ENCODE measurements around the gene PRDM12. TPM values are rescaled to one million over a fixed set of nuclear protein-coding genes. Genes with fewer than 3 reads are reported as not detected.

Gene PRDM12
- polyA plus RNA-seq, 1 donor (not counting 4 experiments of a cell fraction or from before 2014, with no cell fraction given) = not detected

DNA sequence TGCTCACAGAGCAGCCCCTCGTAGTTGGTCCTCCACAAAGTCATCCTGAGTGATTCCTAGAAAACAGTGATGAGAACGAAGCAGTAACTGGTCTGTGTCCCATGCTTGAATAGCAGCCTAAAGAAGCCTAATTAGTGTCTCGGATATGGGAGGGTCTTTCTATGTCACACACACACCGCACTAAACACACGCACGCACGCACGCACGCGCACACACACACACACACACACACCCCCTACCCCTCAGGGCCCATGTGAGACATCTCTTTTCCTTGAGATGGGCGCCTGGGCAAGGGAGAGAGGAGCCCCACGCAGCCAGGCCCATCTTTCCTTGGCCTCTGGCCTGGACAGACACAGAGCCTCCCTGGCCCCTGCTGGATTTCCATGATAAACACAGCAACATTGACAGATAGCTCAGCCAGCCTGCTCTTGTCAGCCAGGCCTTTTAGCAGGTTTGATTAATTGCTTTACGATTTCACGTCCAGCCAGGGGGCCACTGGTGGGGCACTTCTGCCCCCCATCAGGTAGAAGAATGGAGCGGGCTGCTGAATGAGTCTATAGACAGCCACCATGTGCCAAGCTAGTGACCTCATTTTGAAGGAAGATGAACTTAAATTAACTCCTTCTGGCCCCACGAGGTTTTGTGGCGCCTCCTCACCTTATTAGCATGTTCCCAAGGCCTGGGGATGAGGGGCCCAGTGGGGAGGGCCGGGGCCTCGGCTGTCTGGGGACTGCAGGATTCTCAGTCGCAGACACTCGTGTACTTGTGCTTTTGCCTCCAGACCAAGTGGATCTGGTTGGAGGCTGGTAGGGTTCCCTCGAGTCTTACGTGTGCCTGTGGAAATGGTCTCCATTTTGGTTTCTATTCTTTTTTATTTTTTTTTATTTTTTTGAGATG is 36.2 kb upstream of the PRDM12 start:
- DNase-seq (ENCODE audit: low read depth, low spot score) (no peak), FAIRE-seq (no peak)
- Histone ChIP-seq H3K9ac (ENCODE audit: control insufficient read depth, extremely low read depth, insufficient read depth, low read length) (no peak overlapping the region), H3K27me3 (ENCODE audit: control insufficient read depth, extremely low read depth, insufficient read depth, low read length) (no peaks in the 10 kb centered on the region), H4K20me1 (ENCODE audit: control insufficient read depth, extremely low read depth, insufficient read depth, low read length) (peaks cover 3% of the 10 kb centered on the region), H3K79me2 (ENCODE audit: control insufficient read depth, insufficient read depth, low read length) (no peaks in the 10 kb centered on the region), H3K27ac (ENCODE audit: control insufficient read depth, insufficient read depth, low read length) (no peak overlapping the region), H3K4me2 (ENCODE audit: control insufficient read depth, extremely low read depth, insufficient read depth, low read depth, low read length) (no peak overlapping the region), H3K36me3 (ENCODE audit: control insufficient read depth in 2 of 2, extremely low read depth in 1 of 2, insufficient read depth in 2 of 2, low read length in 2 of 2) (peaks cover 45 to 50% of the 10 kb centered on the region in 2 experiments), H3K4me1 (ENCODE audit: control insufficient read depth, extremely low read depth, insufficient read depth, low read length) (no peaks in the 10 kb centered on the region), H3K4me3 (ENCODE audit: control insufficient read depth in 2 of 3, extremely low read depth in 1 of 3, insufficient read depth in 2 of 3, low read depth in 1 of 3, low read length in 3 of 3) (no peak overlapping the region), H3K9me1 (ENCODE audit: control insufficient read depth, extremely low read depth, insufficient read depth, low read length) (no peaks in the 10 kb centered on the region), H2AFZ (ENCODE audit: control insufficient read depth, low read length) (no peak overlapping the region), H3K9me3 (ENCODE audit: control insufficient read depth, low read depth, low read length) (no peaks in the 10 kb centered on the region)
- dilution Hi-C loops (cut with MboI; ENCODE audit: extremely low pct_ligation_motif_present, low sequenced_read_pairs) = no loop called here
- no peak for TF ChIP-seq EZH2 (IDR thresholded peaks at IDR 0.05; ENCODE audit: low read length)
- TF ChIP-seq, protein P1, sequence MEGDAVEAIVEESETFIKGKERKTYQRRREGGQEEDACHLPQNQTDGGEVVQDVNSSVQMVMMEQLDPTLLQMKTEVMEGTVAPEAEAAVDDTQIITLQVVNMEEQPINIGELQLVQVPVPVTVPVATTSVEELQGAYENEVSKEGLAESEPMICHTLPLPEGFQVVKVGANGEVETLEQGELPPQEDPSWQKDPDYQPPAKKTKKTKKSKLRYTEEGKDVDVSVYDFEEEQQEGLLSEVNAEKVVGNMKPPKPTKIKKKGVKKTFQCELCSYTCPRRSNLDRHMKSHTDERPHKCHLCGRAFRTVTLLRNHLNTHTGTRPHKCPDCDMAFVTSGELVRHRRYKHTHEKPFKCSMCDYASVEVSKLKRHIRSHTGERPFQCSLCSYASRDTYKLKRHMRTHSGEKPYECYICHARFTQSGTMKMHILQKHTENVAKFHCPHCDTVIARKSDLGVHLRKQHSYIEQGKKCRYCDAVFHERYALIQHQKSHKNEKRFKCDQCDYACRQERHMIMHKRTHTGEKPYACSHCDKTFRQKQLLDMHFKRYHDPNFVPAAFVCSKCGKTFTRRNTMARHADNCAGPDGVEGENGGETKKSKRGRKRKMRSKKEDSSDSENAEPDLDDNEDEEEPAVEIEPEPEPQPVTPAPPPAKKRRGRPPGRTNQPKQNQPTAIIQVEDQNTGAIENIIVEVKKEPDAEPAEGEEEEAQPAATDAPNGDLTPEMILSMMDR (optimal IDR thresholded peaks at IDR 0.05 in 1 of 3, IDR thresholded peaks at IDR 0.05 in 1 of 3, conservative IDR thresholded peaks at IDR 0.05 in 1 of 3; ENCODE audit: extremely low read depth in 1 of 3, insufficient read depth in 2 of 3, low read length in 3 of 3) = no peak

DNA sequence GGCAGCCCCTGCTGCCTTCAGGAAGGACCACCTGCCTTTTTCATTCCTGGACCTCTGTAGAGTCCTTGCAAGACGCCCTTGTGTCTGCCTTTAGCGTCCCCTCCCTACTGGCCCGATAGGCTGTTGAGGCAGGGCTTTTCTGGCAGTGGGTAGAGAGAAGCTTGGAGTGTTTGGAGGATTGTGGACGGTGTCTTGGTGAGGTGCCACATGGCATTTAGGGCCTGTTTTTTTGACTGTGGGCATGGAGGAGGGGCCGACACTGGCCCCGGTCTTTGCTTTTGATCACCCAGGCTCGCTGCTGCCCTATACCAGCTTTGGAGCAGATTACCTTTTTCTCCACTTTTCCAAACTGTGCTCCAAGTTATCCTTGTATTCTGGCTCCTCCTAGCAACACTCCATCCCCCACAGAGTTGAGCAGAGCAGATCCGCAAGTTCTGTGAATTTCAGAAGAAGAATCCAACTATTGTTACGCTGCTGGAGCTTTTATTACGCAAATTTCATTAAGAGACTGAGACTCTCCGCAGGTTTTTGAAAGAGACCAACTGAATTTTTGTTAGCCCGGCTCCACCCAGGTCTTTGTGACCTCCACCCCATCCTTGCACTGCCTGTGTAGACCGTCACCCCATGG is 34.8 kb upstream of the PRDM12 start:
- Histone ChIP-seq H3K4me2 (ENCODE audit: control insufficient read depth, extremely low read depth, insufficient read depth, low read depth, low read length) (no peak overlapping the region), H3K4me1 (ENCODE audit: control insufficient read depth, extremely low read depth, insufficient read depth, low read length) (no peaks in the 10 kb centered on the region), H3K27me3 (ENCODE audit: control insufficient read depth, extremely low read depth, insufficient read depth, low read length) (no peaks in the 10 kb centered on the region), H3K79me2 (ENCODE audit: control insufficient read depth, insufficient read depth, low read length) (no peaks in the 10 kb centered on the region), H3K4me3 (ENCODE audit: control insufficient read depth in 2 of 3, extremely low read depth in 1 of 3, insufficient read depth in 2 of 3, low read depth in 1 of 3, low read length in 3 of 3) (no peak overlapping the region), H2AFZ (ENCODE audit: control insufficient read depth, low read length) (no peak overlapping the region), H3K9ac (ENCODE audit: control insufficient read depth, extremely low read depth, insufficient read depth, low read length) (no peak overlapping the region), H4K20me1 (ENCODE audit: control insufficient read depth, extremely low read depth, insufficient read depth, low read length) (peaks cover 3% of the 10 kb centered on the region), H3K27ac (ENCODE audit: control insufficient read depth, insufficient read depth, low read length) (no peak overlapping the region), H3K36me3 (ENCODE audit: control insufficient read depth in 2 of 2, extremely low read depth in 1 of 2, insufficient read depth in 2 of 2, low read length in 2 of 2) (peaks cover 39 to 42% of the 10 kb centered on the region in 2 experiments), H3K9me3 (ENCODE audit: control insufficient read depth, low read depth, low read length) (no peaks in the 10 kb centered on the region), H3K9me1 (ENCODE audit: control insufficient read depth, extremely low read depth, insufficient read depth, low read length) (no peaks in the 10 kb centered on the region)
- DNase-seq (ENCODE audit: low read depth, low spot score) (no peak), FAIRE-seq (no peak)
- TF ChIP-seq, protein P1 (optimal IDR thresholded peaks at IDR 0.05 in 1 of 3, IDR thresholded peaks at IDR 0.05 in 1 of 3, conservative IDR thresholded peaks at IDR 0.05 in 1 of 3; ENCODE audit: extremely low read depth in 1 of 3, insufficient read depth in 2 of 3, low read length in 3 of 3) = no peak
- TF ChIP-seq EZH2 (IDR thresholded peaks at IDR 0.05; ENCODE audit: low read length) = no peak
- dilution Hi-C loops (cut with MboI; ENCODE audit: extremely low pct_ligation_motif_present, low sequenced_read_pairs) = no loop called here
